Caco-2 (cell line): ENCODE results near the gene DCAF7. TPM values are rescaled to one million over a fixed set of nuclear protein-coding genes. Genes with fewer than 3 reads are reported as not detected.

Source experiments
- BruUV-seq: library from RNA; stranded (reverse); fragments of 400-500 nt; replicated peaks from 2 replicates; lab custom pipeline; 2021; lab: Mats Ljungman, UMichigan
- CTCF ChIA-PET: fragments of 300-600 bp; sonication (Branson Sonifier 250); formaldehyde crosslinking; loops from one replicate; lab custom pipeline; 2022; ENCODE audit warnings: antibody characterized with exemption; lab: Charles Lee
- POLR2A ChIA-PET: fragments of 300-600 bp; sonication (Branson Sonifier 250); formaldehyde crosslinking; loops from one replicate; lab custom pipeline; 2022; ENCODE audit warnings: antibody characterized with exemption; lab: Charles Lee
- DNase-seq, 2 experiments: peaks; one replicate each; pipeline versions ENCODE4 v3.0.0 to v3.0.0-alpha.2; 2020 to 2022
- H3K27me3 ChIP-seq: replicated peaks from 2 replicates; pipeline ENCODE4 v1.6.0; 2011; ENCODE audit warnings: low read length; ENCODE audit not compliant: control insufficient read depth, insufficient read depth
- H3K36me3 ChIP-seq: 2 replicates; pipeline ENCODE4 v1.5.1; 2011; ENCODE audit warnings: low read length; ENCODE audit not compliant: control insufficient read depth, insufficient read depth
- H3K4me1 ChIP-seq: fragments of 250-450 bp; sonication (Bioruptor Pico); 2 replicates; pipeline ENCODE4 v1.5.1; 2020; ENCODE audit warnings: mild to moderate bottlenecking
- H3K4me3 ChIP-seq: 2 replicates; pipeline ENCODE4 v1.5.1; 2011; ENCODE audit warnings: low read depth, mild to moderate bottlenecking, control low read depth, low read length
- H3K9me3 ChIP-seq: fragments of 250-450 bp; sonication (Bioruptor Pico); 2 replicates; pipeline ENCODE4 v1.5.1; 2020; ENCODE audit warnings: mild to moderate bottlenecking, moderate library complexity
- H3K27ac Mint-ChIP-seq: one replicate; pipeline ENCODE4 v1.8.0; 2022; ENCODE audit warnings: mixed read lengths; ENCODE audit not compliant: unreplicated experiment
- H3K27me3 Mint-ChIP-seq: one replicate; pipeline ENCODE4 v1.8.0; 2022; ENCODE audit warnings: mixed read lengths; ENCODE audit not compliant: insufficient read depth, unreplicated experiment
- H3K36me3 Mint-ChIP-seq: one replicate; pipeline ENCODE4 v1.8.0; 2022; ENCODE audit warnings: mild to moderate bottlenecking, mixed read lengths; ENCODE audit not compliant: insufficient read depth, unreplicated experiment
- H3K4me1 Mint-ChIP-seq: one replicate; pipeline ENCODE4 v1.8.0; 2022; ENCODE audit warnings: low read depth, mixed read lengths; ENCODE audit not compliant: unreplicated experiment
- H3K4me3 Mint-ChIP-seq: one replicate; pipeline ENCODE4 v1.8.0; 2022; ENCODE audit warnings: mild to moderate bottlenecking, moderate library complexity, mixed read lengths; ENCODE audit not compliant: unreplicated experiment
- H3K9me3 Mint-ChIP-seq: one replicate; pipeline ENCODE4 v1.8.0; 2022; ENCODE audit warnings: mixed read lengths; ENCODE audit not compliant: unreplicated experiment
- CTCF ChIP-seq, 2 experiments: fragments of 200-600 bp in 1 of 2; IDR thresholded peaks; 1 replicate in 1 of 2; 2 replicates in 1 of 2; pipeline versions ENCODE4 v1.5.1 to v1.8.0; 2011 to 2022; ENCODE audit warnings: antibody characterized with exemption in 1 of 2, control low read depth in 1 of 2, inconsistent platforms in 1 of 2, low read depth in 1 of 2, low read length in 1 of 2, mild to moderate bottlenecking in 1 of 2, moderate library complexity in 1 of 2; ENCODE audit not compliant: insufficient read depth in 1 of 2, severe bottlenecking in 1 of 2, unreplicated experiment in 1 of 2
- intact Hi-C: fragments of 100-400 bp; cut with micrococcal nuclease; formaldehyde crosslinking; loops from one replicate; pipeline ENCODE4 v1.10.0; 2022; ENCODE audit not compliant: unreplicated experiment
- total RNA-seq: library from RNA; stranded (reverse); gene quantifications from 2 replicates; pipeline ENCODE4 v1.2.3, GENCODE V29; 2022

DCAF7 gene
- total RNA-seq, 1 experiment from 2014 or later, result 94.5 TPM

GRCh38 chr17:63542218-63542545 is 8.1 kb upstream of the DCAF7 start:
- POLR2A ChIA-PET, result no interaction called here
- no peak for DNase-seq
- H3K4me1 ChIP-seq, result no peaks in the 10 kb centered on the region
- H3K27ac Mint-ChIP-seq, result no peak overlapping the region
- H3K27me3 ChIP-seq, result no peaks in the 10 kb centered on the region; the same call in 1 of the 2 replicates
- H3K36me3 ChIP-seq, result no peaks in the 10 kb centered on the region
- H3K4me3 ChIP-seq, result no peak overlapping the region
- intact Hi-C loops, result no loop called here
- no peaks in the 10 kb centered on the region for H3K9me3 Mint-ChIP-seq
- no peaks in the 10 kb centered on the region for H3K36me3 Mint-ChIP-seq
- no TSS peak for BruUV-seq
- no peak overlapping the region for H3K4me3 Mint-ChIP-seq
- no peaks in the 10 kb centered on the region for H3K9me3 ChIP-seq
- no peak for TF ChIP-seq CTCF (IDR thresholded peaks at IDR 0.05; ENCODE audit: insufficient read depth in 1 of 2, low read depth in 1 of 2, low read length in 1 of 2, severe bottlenecking in 1 of 2, unreplicated experiment in 1 of 2)
- H3K27me3 Mint-ChIP-seq, result peaks cover 8% of the 10 kb centered on the region
- H3K4me1 Mint-ChIP-seq, result no peaks in the 10 kb centered on the region
- CTCF ChIA-PET, result no interaction called here

GRCh38 chr17:63542942-63543821 is 7.1 kb upstream of the DCAF7 start:
- no TSS peak for BruUV-seq
- Histone ChIP-seq H3K4me3 (no peak overlapping the region), H3K27me3 (no peaks in the 10 kb centered on the region; the same call in 1 of the 2 replicates), H3K4me1 (no peaks in the 10 kb centered on the region), H3K9me3 (no peaks in the 10 kb centered on the region), H3K36me3 (no peaks in the 10 kb centered on the region)
- ChIA-PET CTCF (interaction anchor here (0.7 kb wide), 1 partner anchor 160 kb away, joined by 6 read pairs; no protein-coding TSS in a partner anchor), POLR2A (no interaction called here)
- H3K4me1 Mint-ChIP-seq, result no peaks in the 10 kb centered on the region
- intact Hi-C loops, result no loop called here
- peaks cover 8% of the 10 kb centered on the region for H3K27me3 Mint-ChIP-seq
- no peak overlapping the region for H3K4me3 Mint-ChIP-seq
- no peak for DNase-seq
- H3K27ac Mint-ChIP-seq, result no peak overlapping the region
- no peaks in the 10 kb centered on the region for H3K9me3 Mint-ChIP-seq
- no peak for TF ChIP-seq CTCF (IDR thresholded peaks at IDR 0.05; ENCODE audit: insufficient read depth in 1 of 2, low read depth in 1 of 2, low read length in 1 of 2, severe bottlenecking in 1 of 2, unreplicated experiment in 1 of 2)
- H3K36me3 Mint-ChIP-seq, result no peaks in the 10 kb centered on the region

GRCh38 chr17:63543822-63544420 is 6.4 kb upstream of the DCAF7 start:
- no peak for TF ChIP-seq CTCF (IDR thresholded peaks at IDR 0.05; ENCODE audit: insufficient read depth in 1 of 2, low read depth in 1 of 2, low read length in 1 of 2, severe bottlenecking in 1 of 2, unreplicated experiment in 1 of 2)
- no peak for DNase-seq
- no TSS peak for BruUV-seq
- no peaks in the 10 kb centered on the region for H3K36me3 Mint-ChIP-seq
- no peak overlapping the region for H3K4me3 Mint-ChIP-seq
- POLR2A ChIA-PET, result no interaction called here
- H3K4me1 ChIP-seq, result no peaks in the 10 kb centered on the region
- H3K9me3 Mint-ChIP-seq, result no peaks in the 10 kb centered on the region
- no peaks in the 10 kb centered on the region for H3K36me3 ChIP-seq
- H3K9me3 ChIP-seq, result no peaks in the 10 kb centered on the region
- no peak overlapping the region for H3K27ac Mint-ChIP-seq
- H3K4me1 Mint-ChIP-seq, result no peaks in the 10 kb centered on the region
- intact Hi-C loops, result no loop called here
- H3K4me3 ChIP-seq, result no peak overlapping the region
- no peaks in the 10 kb centered on the region for H3K27me3 ChIP-seq
- H3K27me3 Mint-ChIP-seq, result peaks cover 8% of the 10 kb centered on the region
- CTCF ChIA-PET, result interaction anchor here (0.7 kb wide), 1 partner anchor 161 kb away, joined by 6 read pairs; no protein-coding TSS in a partner anchor
